IMR-90 (cell line): ENCODE data around the gene CCNL2. TPM values are rescaled to one million over a fixed set of nuclear protein-coding genes. Genes with fewer than 3 reads are reported as not detected.

Source experiments
- ATAC-seq: fragments of 200-7000 bp; cut with Tn5 transposase; 2 replicates; pipeline ENCODE4 v1.9.1; 2020; ENCODE audit warnings: low read depth, mild to moderate bottlenecking, moderate library complexity
- BruUV-seq: library from RNA; stranded (reverse); fragments of 400-500 nt; replicated peaks from 2 replicates; lab custom pipeline; 2021; lab: Mats Ljungman, UMichigan
- CTCF ChIA-PET: fragments of 300-600 bp; formaldehyde crosslinking; extraction: SDS; loops from one replicate; lab custom pipeline; 2021; ENCODE audit warnings: antibody characterized with exemption; lab: Yijun Ruan, JAX
- POLR2A ChIA-PET: fragments of 300-600 bp; sonication (Branson Sonifier 250); formaldehyde crosslinking; loops from one replicate; lab custom pipeline; 2022; ENCODE audit warnings: antibody characterized with exemption; ENCODE audit not compliant: unreplicated experiment; lab: Charles Lee
- DNase-seq: peaks from one replicate; pipeline ENCODE4 v3.0.0; 2013
- H2AFZ ChIP-seq: replicated peaks from 2 replicates; pipeline ENCODE3; 2013; ENCODE audit warnings: low read length, mild to moderate bottlenecking; ENCODE audit not compliant: poor library complexity
- H2AK5ac ChIP-seq: 2 replicates; pipeline ENCODE4 v1.6.1; 2013; ENCODE audit warnings: low read depth, low read length, inconsistent platforms
- H2AK9ac ChIP-seq: replicated peaks from 2 replicates; pipeline ENCODE3; 2013; ENCODE audit warnings: mild to moderate bottlenecking, low read depth, low read length, moderate library complexity; ENCODE audit not compliant: poor library complexity
- H2BK120ac ChIP-seq: 2 replicates; pipeline ENCODE4 v1.6.1; 2013; ENCODE audit warnings: low read depth, low read length, inconsistent platforms
- H2BK15ac ChIP-seq: 3 replicates; pipeline ENCODE4 v1.6.1; 2013; ENCODE audit warnings: low read depth, low read length, inconsistent platforms
- H2BK20ac ChIP-seq: 2 replicates; pipeline ENCODE4 v1.6.1; 2013; ENCODE audit warnings: low read depth, mild to moderate bottlenecking, inconsistent platforms, low read length, moderate library complexity
- H2BK5ac ChIP-seq: 2 replicates; pipeline ENCODE4 v1.6.1; 2013; ENCODE audit warnings: mild to moderate bottlenecking, low read depth, low read length, inconsistent platforms; ENCODE audit not compliant: poor library complexity, severe bottlenecking
- H3K14ac ChIP-seq: replicated peaks from 2 replicates; pipeline ENCODE4 v1.6.1; 2013; ENCODE audit warnings: low read depth, low read length, inconsistent platforms
- H3K18ac ChIP-seq: 2 replicates; pipeline ENCODE4 v1.6.1; 2013; ENCODE audit warnings: low read depth, low read length, control low read depth
- H3K23ac ChIP-seq: 2 replicates; pipeline ENCODE4 v1.6.1; 2013; ENCODE audit warnings: low read depth, low read length, inconsistent platforms
- H3K27ac ChIP-seq: 2 replicates; pipeline ENCODE4 v1.5.1; 2013; ENCODE audit warnings: mild to moderate bottlenecking, control low read depth, low read length; ENCODE audit not compliant: insufficient read depth
- H3K27me3 ChIP-seq: 2 replicates; pipeline ENCODE4 v1.6.1; 2013; ENCODE audit warnings: low read length; ENCODE audit not compliant: control insufficient read depth, insufficient read depth
- H3K36me3 ChIP-seq: 2 replicates; pipeline ENCODE4 v1.6.1; 2013; ENCODE audit warnings: low read length, mixed read lengths; ENCODE audit not compliant: control insufficient read depth, insufficient read depth
- H3K4ac ChIP-seq: 2 replicates; pipeline ENCODE4 v1.6.1; 2013; ENCODE audit warnings: low read depth, low read length, inconsistent platforms
- H3K4me1 ChIP-seq: 2 replicates; pipeline ENCODE4 v1.6.1; 2013; ENCODE audit warnings: low read length, mixed read lengths; ENCODE audit not compliant: control insufficient read depth, insufficient read depth
- H3K4me2 ChIP-seq: 2 replicates; pipeline ENCODE4 v1.6.1; 2013; ENCODE audit warnings: low read depth, mild to moderate bottlenecking, control low read depth, low read length, moderate library complexity
- H3K4me3 ChIP-seq: 2 replicates; pipeline ENCODE4 v1.5.1; 2013; ENCODE audit warnings: low read depth, mild to moderate bottlenecking, control low read depth, low read length, moderate library complexity; ENCODE audit not compliant: insufficient read depth
- H3K56ac ChIP-seq: 2 replicates; pipeline ENCODE4 v1.6.1; 2013; ENCODE audit warnings: low read length, inconsistent platforms; ENCODE audit not compliant: insufficient read depth; ENCODE audit errors: extremely low read depth
- H3K79me1 ChIP-seq, 2 experiments: 2 replicates each; pipeline ENCODE4 v1.6.1; 2013; ENCODE audit warnings: low read length in 2 of 2, inconsistent platforms in 1 of 2, low read depth in 1 of 2
- H3K9ac ChIP-seq: 2 replicates; pipeline ENCODE4 v1.6.1; 2013; ENCODE audit warnings: low read depth, low read length, control low read depth
- H3K9me1 ChIP-seq: 2 replicates; pipeline ENCODE4 v1.6.1; 2013; ENCODE audit warnings: low read length, inconsistent platforms; ENCODE audit not compliant: insufficient read depth
- H3K9me3 ChIP-seq: 2 replicates; pipeline ENCODE4 v1.6.1; 2013; ENCODE audit warnings: low read length; ENCODE audit not compliant: control insufficient read depth, insufficient read depth
- H4K20me1 ChIP-seq: 2 replicates; pipeline ENCODE4 v1.6.1; 2013; ENCODE audit warnings: low read length, inconsistent platforms; ENCODE audit not compliant: insufficient read depth
- H4K5ac ChIP-seq: 2 replicates; pipeline ENCODE4 v1.6.1; 2013; ENCODE audit warnings: mild to moderate bottlenecking, low read depth, low read length, control low read depth
- H4K8ac ChIP-seq, 2 experiments: 2 replicates each; pipeline ENCODE4 v1.6.1; 2013; ENCODE audit warnings: low read depth in 2 of 2, low read length in 2 of 2, control low read depth in 1 of 2, inconsistent platforms in 1 of 2
- H4K91ac ChIP-seq: 2 replicates; pipeline ENCODE4 v1.6.1; 2013; ENCODE audit warnings: low read depth, low read length, inconsistent platforms; ENCODE audit not compliant: insufficient read depth
- BHLHE40 ChIP-seq: fragments of 150-350 bp; IDR thresholded peaks from 2 replicates; pipeline ENCODE4 v1.6.1; 2016; ENCODE audit warnings: mild to moderate bottlenecking, low read depth, low read length
- CHD1 ChIP-seq: IDR thresholded peaks from 2 replicates; pipeline ENCODE4 v1.6.1; 2012; ENCODE audit warnings: low read depth, low read length, improper control_type of control experiment
- FOS ChIP-seq: fragments of 150-350 bp; IDR thresholded peaks from 2 replicates; pipeline ENCODE4 v1.6.1; 2016; ENCODE audit warnings: low read depth, low read length
- MAFK ChIP-seq: IDR thresholded peaks from 2 replicates; pipeline ENCODE4 v1.6.1; 2012; ENCODE audit warnings: low read depth, low read length, improper control_type of control experiment
- WGBS, 2 experiments: methylation state at CpG; one replicate each; pipeline versions ENCODE4 v1.1.5 to v1.1.7; 2013; ENCODE audit warnings: missing lambda C conversion rate in 2 of 2; ENCODE audit not compliant: insufficient read length in 1 of 2; ENCODE audit errors: extremely low coverage in 2 of 2; 5-methylcytosine and 5-hydroxymethylcytosine counted together
- dilution Hi-C: fragments of 300-500 bp; cut with HindIII; formaldehyde crosslinking; loops from one replicate; pipeline ENCODE4 v1.14.3; 2018; ENCODE audit warnings: low sequenced_read_pairs; ENCODE audit not compliant: unreplicated experiment
- in situ Hi-C: fragments of 300-500 bp; cut with MboI; formaldehyde crosslinking; loops from 3 replicates; pipeline ENCODE4 v1.14.3; 2019; ENCODE audit warnings: low sequenced_read_pairs, inconsistent platforms, mixed read lengths
- intact Hi-C: fragments of 100-400 bp; cut with micrococcal nuclease; formaldehyde crosslinking; loops from 2 replicates; pipeline ENCODE4 v1.10.0; 2022
- polyA plus RNA-seq, 3 experiments: library from polyadenylated mRNA; depleted of rRNA; stranded (reverse); fragments of >200 nt; gene quantifications; 2 replicates each; pipeline ENCODE4 v1.2.3, GENCODE V29; 2012; ENCODE audit warnings: low replicate concordance in 1 of 3
- total RNA-seq: library from RNA; depleted of rRNA; stranded (reverse); fragments of >200 nt; gene quantifications from 2 replicates; pipeline ENCODE4 v1.2.3, GENCODE V29; 2012

CCNL2 gene
- total and polyA plus RNA-seq, 2 of the 4 experiments (the other 2 are of a cell fraction): 53.9 to 239 TPM

- peak overlapping the region; percentile 83 to 93 for H4K8ac ChIP-seq
- peak overlapping the region; percentile 93 for H3K4me3 ChIP-seq
- dilution Hi-C loops (no loop called here), intact Hi-C loops (loop anchor here (2.0 kb wide), 2 partner anchors 51 to 71 kb away; partner anchors contain the start of genes ATAD3B and DVL1), in situ Hi-C loops (no loop called here)
- no peak overlapping the region for H2BK15ac ChIP-seq
- peak overlapping the region; percentile 59 for H3K56ac ChIP-seq
- H4K91ac ChIP-seq: peak overlapping the region; percentile 83
- BruUV-seq: no TSS peak
- H3K14ac ChIP-seq: peak overlapping the region; percentile 99
- no peak overlapping the region for H3K18ac ChIP-seq
- peaks cover 35% of the 10 kb centered on the region; the same call in 1 of the 2 replicates for H4K20me1 ChIP-seq
- H2AK9ac ChIP-seq: peak overlapping the region; percentile 99
- CTCF ChIA-PET: interaction anchor here (1.1 kb wide), 1 partner anchor 41 kb away, joined by 6 read pairs; no protein-coding TSS in a partner anchor
- peak overlapping the region; percentile 94 for H2AFZ ChIP-seq
- H3K4ac ChIP-seq: peak overlapping the region; percentile 96
- peak overlapping the region; percentile 97 for H3K9ac ChIP-seq
- peaks cover 11% of the 10 kb centered on the region for H3K9me1 ChIP-seq
- WGBS, 2 experiments: 0% methylated on average over 7 of the region's 34 CpGs; no CpG with 5 or more reads in 1 of the 2 experiments
- no peaks in the 10 kb centered on the region for H3K27me3 ChIP-seq
- TF ChIP-seq MAFK: no peak
- no peak for TF ChIP-seq BHLHE40
- TF ChIP-seq FOS: no peak
- no peak for TF ChIP-seq CHD1
- peak overlapping the region; percentile 48 for H2BK120ac ChIP-seq
- peak overlapping the region; percentile 98 for H3K23ac ChIP-seq
- peak overlapping the region; percentile 84 for H4K5ac ChIP-seq
- peak; percentile 18 for DNase-seq
- peak overlapping the region; percentile 77 for H2BK5ac ChIP-seq
- H2BK20ac ChIP-seq: no peak overlapping the region
- H3K79me1 ChIP-seq: peaks cover 21 to 65% of the 10 kb centered on the region in 2 experiments
- H3K36me3 ChIP-seq: peaks cover 52% of the 10 kb centered on the region
- POLR2A ChIA-PET: interaction anchor here (0.7 to 1.0 kb wide), 4 partner anchors 10 to 42 kb away, joined by 3 to 4 read pairs (median 3); no protein-coding TSS in a partner anchor
- peak overlapping the region; percentile 93 for H3K4me2 ChIP-seq
- no peaks in the 10 kb centered on the region for H3K9me3 ChIP-seq
- H3K4me1 ChIP-seq: peaks cover 12% of the 10 kb centered on the region
- peak overlapping the region; percentile 97 for H2AK5ac ChIP-seq
- ATAC-seq: no peak
- peak overlapping the region; percentile 92 for H3K27ac ChIP-seq
Observed at GRCh38 chr1:1399872-1400575, 889 bp upstream of the CCNL2 start.
